HepG2 (cell line): ENCODE results near the gene CNNM4. TPM values are rescaled to one million over a fixed set of nuclear protein-coding genes. Genes with fewer than 3 reads are reported as not detected.

Experiments used
- HDAC6 ChIP-seq: fragments of 200-600 bp; sonication (generic); IDR thresholded peaks from 2 replicates; pipeline ENCODE4 v1.7.0; 2017; ENCODE audit warnings: mild to moderate bottlenecking, antibody characterized with exemption, low read length, low read depth
- NFKB2 ChIP-seq: sonication (generic); formaldehyde crosslinking; IDR thresholded peaks from 2 replicates; pipeline ENCODE4 v1.4.0; 2020; ENCODE audit warnings: missing genetic modification reagents, borderline replicate concordance
- POGZ ChIP-seq: sonication (generic); formaldehyde crosslinking; IDR thresholded peaks from 2 replicates; pipeline ENCODE4 v1.4.0; 2020; ENCODE audit warnings: mild to moderate bottlenecking, missing genetic modification reagents
- SALL2 ChIP-seq: sonication (generic); formaldehyde crosslinking; IDR thresholded peaks from 2 replicates; pipeline ENCODE4 v1.8.1; 2023; ENCODE audit warnings: mild to moderate bottlenecking, missing genetic modification reagents, inconsistent platforms
- SPEN ChIP-seq: sonication (generic); formaldehyde crosslinking; IDR thresholded peaks from 2 replicates; pipeline ENCODE4 v1.5.1; 2020; ENCODE audit warnings: low read depth, mild to moderate bottlenecking, missing genetic modification reagents
- TBX2 ChIP-seq: sonication (generic); formaldehyde crosslinking; IDR thresholded peaks from 2 replicates; pipeline ENCODE4 v1.5.0; 2020; ENCODE audit warnings: missing genetic modification reagents, mild to moderate bottlenecking, borderline replicate concordance
- TOE1 ChIP-seq: sonication (generic); formaldehyde crosslinking; IDR thresholded peaks from 2 replicates; pipeline ENCODE4 v1.4.0; 2020; ENCODE audit warnings: mild to moderate bottlenecking, missing genetic modification reagents
- ZFP91 ChIP-seq: sonication (generic); formaldehyde crosslinking; IDR thresholded peaks from 2 replicates; pipeline ENCODE4 v1.9.0; 2022; ENCODE audit warnings: missing genetic modification reagents, mild to moderate bottlenecking, borderline replicate concordance
- ZHX1 ChIP-seq: sonication (generic); formaldehyde crosslinking; IDR thresholded peaks from 2 replicates; pipeline ENCODE4 v1.8.1; 2022; ENCODE audit warnings: low read depth, mild to moderate bottlenecking, missing genetic modification reagents
- ZIK1 ChIP-seq: sonication (generic); formaldehyde crosslinking; IDR thresholded peaks from 2 replicates; pipeline ENCODE4 v1.5.0; 2020; ENCODE audit warnings: mild to moderate bottlenecking, low read depth, missing genetic modification reagents, borderline replicate concordance
- ZNF160 ChIP-seq: sonication (generic); formaldehyde crosslinking; IDR thresholded peaks from 2 replicates; pipeline ENCODE4 v1.8.0; 2022; ENCODE audit warnings: mild to moderate bottlenecking, inconsistent platforms, missing genetic modification reagents
- ZNF225 ChIP-seq: sonication (generic); formaldehyde crosslinking; IDR thresholded peaks from 2 replicates; pipeline ENCODE4 v1.4.0; 2020; ENCODE audit warnings: mild to moderate bottlenecking, missing genetic modification reagents
- ZNF292 ChIP-seq: sonication (generic); formaldehyde crosslinking; IDR thresholded peaks from 2 replicates; pipeline ENCODE4 v1.8.1; 2022; ENCODE audit warnings: mild to moderate bottlenecking, low read depth, missing genetic modification reagents, borderline replicate concordance
- ZNF34 ChIP-seq: sonication (generic); formaldehyde crosslinking; IDR thresholded peaks from 2 replicates; pipeline ENCODE4 v1.4.0; 2020; ENCODE audit warnings: mild to moderate bottlenecking, missing genetic modification reagents, borderline replicate concordance
- ZNF572 ChIP-seq: sonication (generic); formaldehyde crosslinking; IDR thresholded peaks from 2 replicates; pipeline ENCODE4 v1.5.1; 2020; ENCODE audit warnings: mild to moderate bottlenecking, missing genetic modification reagents
- ZNF577 ChIP-seq: sonication (generic); formaldehyde crosslinking; IDR thresholded peaks from 2 replicates; pipeline ENCODE4 v1.4.0; 2020; ENCODE audit warnings: mild to moderate bottlenecking, low read depth, missing genetic modification reagents, borderline replicate concordance
- polyA plus RNA-seq, 8 experiments: library from polyadenylated mRNA; depleted of rRNA in 3 of 8; stranded (reverse) in 7 of 8; unstranded in 1 of 8; fragments of >200 nt; fragmentation: Illumina TruSeq in 4 of 8; extraction: Trizol in 4 of 8; gene quantifications; 2 replicates each; pipeline versions ENCODE4 v1.2.1 to v1.2.3, GENCODE V29; 2011 to 2016; ENCODE audit warnings: low read depth in 4 of 8, missing spikeins in 1 of 8, mixed read lengths in 1 of 8; ENCODE audit not compliant: insufficient read depth in 1 of 8
- total RNA-seq, 5 experiments: library from RNA; depleted of rRNA; stranded (reverse); fragments of >200 nt; fragmentation: Illumina TruSeq; extraction: Trizol; gene quantifications; 2 replicates each; pipeline ENCODE4 v1.2.3, GENCODE V29; 2016; ENCODE audit warnings: low read depth in 1 of 5
- TF ChIP-seq, protein P1 (sequence below): sonication (generic); formaldehyde crosslinking; IDR thresholded peaks from 2 replicates; pipeline ENCODE4 v1.4.0; 2020; ENCODE audit warnings: missing genetic modification reagents
- TF ChIP-seq, protein P2 (sequence below): sonication (generic); formaldehyde crosslinking; IDR thresholded peaks from 2 replicates; pipeline ENCODE4 v1.5.0; 2020; ENCODE audit warnings: mild to moderate bottlenecking, missing genetic modification reagents, moderate library complexity

CNNM4 gene
- total and polyA plus RNA-seq, 2 of the 13 experiments (the other 11 are each of a cell fraction or from before 2014, with no cell fraction given): 5.9 to 8.4 TPM

DNA sequence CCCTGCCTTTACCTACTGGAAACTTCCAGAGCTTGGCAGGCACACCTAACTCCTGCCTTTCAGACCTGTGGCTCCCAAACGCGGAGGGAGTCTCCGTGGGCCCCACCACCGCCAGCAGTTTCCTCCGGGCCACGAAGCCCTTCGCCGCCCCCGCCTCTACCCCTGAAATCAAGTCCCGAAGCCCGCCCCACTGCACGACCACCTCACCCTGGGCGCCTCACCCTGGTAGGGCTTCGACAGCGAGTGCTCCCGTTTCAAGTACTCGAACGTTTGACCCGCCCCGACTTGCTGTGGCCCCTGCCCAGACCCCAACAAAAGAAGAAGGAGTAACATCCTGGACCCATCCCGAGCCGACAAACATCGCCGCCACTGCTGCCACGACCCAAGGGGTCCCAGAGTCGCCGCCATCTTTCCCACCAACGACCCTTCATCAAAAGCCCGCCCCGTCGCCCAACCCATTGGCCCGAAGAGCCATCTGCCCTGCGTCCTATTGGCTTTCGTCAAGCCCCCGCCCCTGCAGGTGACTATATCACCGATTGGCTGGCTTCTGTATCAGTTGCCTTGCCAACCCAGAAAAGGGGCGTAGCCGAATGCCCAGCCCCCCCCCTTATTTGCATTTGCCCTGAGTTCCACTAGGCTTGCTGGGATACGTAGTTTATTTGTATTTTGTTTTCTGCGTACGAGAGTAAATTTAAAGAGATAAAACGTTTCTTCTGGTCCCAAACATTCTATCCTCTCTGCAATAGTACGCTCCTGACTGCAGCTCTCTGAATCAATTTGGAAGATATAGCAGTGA is 20.9 kb upstream of the CNNM4 start, which contains the start of gene LMAN2L (continued):
- TF ChIP-seq, protein P1, sequence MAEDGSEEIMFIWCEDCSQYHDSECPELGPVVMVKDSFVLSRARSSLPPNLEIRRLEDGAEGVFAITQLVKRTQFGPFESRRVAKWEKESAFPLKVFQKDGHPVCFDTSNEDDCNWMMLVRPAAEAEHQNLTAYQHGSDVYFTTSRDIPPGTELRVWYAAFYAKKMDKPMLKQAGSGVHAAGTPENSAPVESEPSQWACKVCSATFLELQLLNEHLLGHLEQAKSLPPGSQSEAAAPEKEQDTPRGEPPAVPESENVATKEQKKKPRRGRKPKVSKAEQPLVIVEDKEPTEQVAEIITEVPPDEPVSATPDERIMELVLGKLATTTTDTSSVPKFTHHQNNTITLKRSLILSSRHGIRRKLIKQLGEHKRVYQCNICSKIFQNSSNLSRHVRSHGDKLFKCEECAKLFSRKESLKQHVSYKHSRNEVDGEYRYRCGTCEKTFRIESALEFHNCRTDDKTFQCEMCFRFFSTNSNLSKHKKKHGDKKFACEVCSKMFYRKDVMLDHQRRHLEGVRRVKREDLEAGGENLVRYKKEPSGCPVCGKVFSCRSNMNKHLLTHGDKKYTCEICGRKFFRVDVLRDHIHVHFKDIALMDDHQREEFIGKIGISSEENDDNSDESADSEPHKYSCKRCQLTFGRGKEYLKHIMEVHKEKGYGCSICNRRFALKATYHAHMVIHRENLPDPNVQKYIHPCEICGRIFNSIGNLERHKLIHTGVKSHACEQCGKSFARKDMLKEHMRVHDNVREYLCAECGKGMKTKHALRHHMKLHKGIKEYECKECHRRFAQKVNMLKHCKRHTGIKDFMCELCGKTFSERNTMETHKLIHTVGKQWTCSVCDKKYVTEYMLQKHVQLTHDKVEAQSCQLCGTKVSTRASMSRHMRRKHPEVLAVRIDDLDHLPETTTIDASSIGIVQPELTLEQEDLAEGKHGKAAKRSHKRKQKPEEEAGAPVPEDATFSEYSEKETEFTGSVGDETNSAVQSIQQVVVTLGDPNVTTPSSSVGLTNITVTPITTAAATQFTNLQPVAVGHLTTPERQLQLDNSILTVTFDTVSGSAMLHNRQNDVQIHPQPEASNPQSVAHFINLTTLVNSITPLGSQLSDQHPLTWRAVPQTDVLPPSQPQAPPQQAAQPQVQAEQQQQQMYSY (CRISPR knock-in tag): peak; percentile 14; the same call in 1 of the 2 replicates
- peak; percentile 91; the same call in 1 of the 2 replicates for TF ChIP-seq ZNF572 (CRISPR knock-in tag)
- peak; percentile 35; the same call in 1 of the 2 replicates for TF ChIP-seq SPEN (CRISPR knock-in tag)
- TF ChIP-seq ZNF577: no peak
- peak; percentile 99 for TF ChIP-seq ZFP91
- TF ChIP-seq HDAC6: no peak
- TF ChIP-seq TBX2 (CRISPR knock-in tag): peak; percentile 14; the same call in 1 of the 2 replicates
- peak; percentile 72; the same call in 1 of the 2 replicates for TF ChIP-seq NFKB2 (CRISPR knock-in tag)
- 0 out of 2 replicates have a peak, but pooled peaks have one; percentile 61 for TF ChIP-seq ZIK1 (CRISPR knock-in tag)
- peak; percentile 82 for TF ChIP-seq ZNF225 (CRISPR knock-in tag)
- 0 out of 2 replicates have a peak, but pooled peaks have one; percentile 33 for TF ChIP-seq ZNF292
- TF ChIP-seq TOE1: no peak
- peak; percentile 74 for TF ChIP-seq POGZ (CRISPR knock-in tag)
- 0 out of 2 replicates have a peak, but pooled peaks have one; percentile 17 for TF ChIP-seq ZHX1 (CRISPR knock-in tag)
- peak; percentile 76 for TF ChIP-seq SALL2 (CRISPR knock-in tag)
- peak; percentile 72 for TF ChIP-seq ZNF160 (CRISPR knock-in tag)
- TF ChIP-seq, protein P2, sequence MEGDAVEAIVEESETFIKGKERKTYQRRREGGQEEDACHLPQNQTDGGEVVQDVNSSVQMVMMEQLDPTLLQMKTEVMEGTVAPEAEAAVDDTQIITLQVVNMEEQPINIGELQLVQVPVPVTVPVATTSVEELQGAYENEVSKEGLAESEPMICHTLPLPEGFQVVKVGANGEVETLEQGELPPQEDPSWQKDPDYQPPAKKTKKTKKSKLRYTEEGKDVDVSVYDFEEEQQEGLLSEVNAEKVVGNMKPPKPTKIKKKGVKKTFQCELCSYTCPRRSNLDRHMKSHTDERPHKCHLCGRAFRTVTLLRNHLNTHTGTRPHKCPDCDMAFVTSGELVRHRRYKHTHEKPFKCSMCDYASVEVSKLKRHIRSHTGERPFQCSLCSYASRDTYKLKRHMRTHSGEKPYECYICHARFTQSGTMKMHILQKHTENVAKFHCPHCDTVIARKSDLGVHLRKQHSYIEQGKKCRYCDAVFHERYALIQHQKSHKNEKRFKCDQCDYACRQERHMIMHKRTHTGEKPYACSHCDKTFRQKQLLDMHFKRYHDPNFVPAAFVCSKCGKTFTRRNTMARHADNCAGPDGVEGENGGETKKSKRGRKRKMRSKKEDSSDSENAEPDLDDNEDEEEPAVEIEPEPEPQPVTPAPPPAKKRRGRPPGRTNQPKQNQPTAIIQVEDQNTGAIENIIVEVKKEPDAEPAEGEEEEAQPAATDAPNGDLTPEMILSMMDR (CRISPR knock-in tag): peak; percentile 56
- 0 out of 2 replicates have a peak, but pooled peaks have one; percentile 82 for TF ChIP-seq ZNF34 (CRISPR knock-in tag)
